HG03469 (cell line): ENCODE results near the gene AARS2.
"Not testable (repeated sequence)": the region's sequence is repeated elsewhere in the genome, so short reads cannot be mapped to it uniquely, and the experiment has no call there.

ENCODE experiments used
- ATAC-seq: cut with Tn5 transposase; IDR thresholded peaks from one replicate; pipeline ENCODE4 v1.9.1; 2021; ENCODE audit warnings: mild to moderate bottlenecking, moderate library complexity, moderate number of reproducible peaks; ENCODE audit not compliant: unreplicated experiment

The AARS2 gene

GRCh38 chr6:44332585-44332984 is 19.4 kb upstream of the AARS2 start:
- ATAC-seq = no peak

DNA sequence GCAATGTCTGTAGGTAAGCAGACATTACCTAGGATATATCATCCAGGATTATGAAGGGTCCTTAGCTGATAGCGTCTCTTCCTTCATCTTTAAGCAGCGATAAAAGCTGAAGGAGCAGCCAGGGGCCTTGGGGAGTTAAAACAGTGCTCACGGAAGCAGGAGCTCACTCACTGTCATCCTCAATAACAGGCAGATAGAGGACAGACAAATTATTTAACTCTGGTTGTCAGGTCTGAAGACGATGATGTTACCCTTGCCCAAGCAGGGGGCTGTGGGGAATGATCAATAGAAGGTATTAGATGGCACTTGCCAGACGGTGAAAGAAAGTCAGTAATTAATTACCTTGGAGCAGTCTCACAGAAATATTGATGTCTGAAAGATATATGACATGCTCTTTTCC is 16.7 kb upstream of the AARS2 start:
- ATAC-seq = no peak

- ATAC-seq = not testable (repeated sequence)
Measured at GRCh38 chr6:44328203-44328602, 15.1 kb upstream of the AARS2 start.

GRCh38 chr6:44327760-44328159 is 14.6 kb upstream of the AARS2 start:
- ATAC-seq = no peak

- no peak for ATAC-seq
Measured at GRCh38 chr6:44327096-44327495, 13.9 kb upstream of the AARS2 start.

- ATAC-seq = no peak
Measured at GRCh38 chr6:44321210-44321609, 8.1 kb upstream of the AARS2 start.

- ATAC-seq = not testable (repeated sequence)
Measured at GRCh38 chr6:44317136-44317631, 4.0 kb upstream of the AARS2 start.

- no peak for ATAC-seq
Measured at GRCh38 chr6:44316481-44316880, 3.3 kb upstream of the AARS2 start.

DNA sequence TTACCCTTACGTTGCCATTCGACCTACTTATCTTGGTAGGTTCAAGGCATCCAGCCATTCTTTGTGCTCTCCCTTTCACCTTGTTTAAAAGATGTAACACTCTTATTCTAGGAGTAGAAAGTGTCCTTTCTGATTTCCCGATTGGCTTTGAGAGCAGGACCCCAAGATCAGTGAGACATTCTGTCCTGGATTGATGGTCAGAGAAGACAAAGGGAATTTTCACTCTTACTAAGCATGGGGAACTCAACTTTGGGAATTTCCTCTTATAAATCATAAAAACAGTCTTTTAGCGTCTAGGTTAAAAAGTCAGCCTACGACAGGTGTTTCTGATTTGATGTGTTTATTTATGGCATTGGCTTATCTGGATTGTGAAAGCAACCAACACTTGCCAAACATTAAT is 2.8 kb upstream of the AARS2 start:
- no peak for ATAC-seq

DNA sequence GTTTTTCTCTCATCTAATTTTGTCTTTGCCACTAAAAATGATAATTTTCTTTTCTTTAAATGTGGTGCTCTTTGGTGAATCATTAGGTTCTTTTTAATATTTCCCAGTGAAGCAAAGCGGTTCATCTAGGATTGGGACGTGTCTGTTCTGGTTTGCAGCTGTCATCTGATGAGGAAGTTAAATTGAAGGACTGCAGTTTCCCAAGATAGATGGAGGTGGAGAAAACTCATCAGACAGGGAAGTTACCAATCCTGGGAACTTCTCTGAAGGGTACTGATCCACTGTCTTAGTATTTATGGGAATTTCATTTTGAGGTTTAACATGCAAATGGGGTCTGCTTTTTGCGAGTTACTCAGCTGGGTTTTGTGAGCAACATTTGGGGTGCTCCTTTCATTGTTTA is 2.4 kb upstream of the AARS2 start:
- no peak for ATAC-seq

DNA sequence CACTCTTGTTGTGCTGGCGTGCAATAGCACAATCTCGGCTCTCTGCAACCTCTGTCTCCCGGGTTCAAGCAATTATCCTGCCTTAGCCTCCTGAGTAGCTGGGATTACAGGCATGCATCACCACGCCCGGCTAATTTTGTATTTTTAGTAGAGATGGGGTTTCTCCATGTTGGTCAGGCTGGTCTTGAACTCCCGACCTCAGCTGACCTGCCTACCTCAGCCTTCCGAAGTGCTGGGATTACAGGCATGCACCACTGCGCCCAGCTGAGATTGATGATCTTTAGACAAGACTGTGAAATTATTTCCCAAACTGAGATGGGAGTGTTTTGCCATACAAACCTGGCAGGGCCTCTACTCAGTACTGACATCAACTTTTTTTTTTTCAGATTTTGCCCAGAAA is 1.5 kb upstream of the AARS2 start:
- not testable (repeated sequence) for ATAC-seq

- ATAC-seq = no peak
Measured at GRCh38 chr6:44311767-44312166, 1.4 kb downstream of the AARS2 start.

GRCh38 chr6:44311304-44311703 is 1.8 kb downstream of the AARS2 start:
- no peak for ATAC-seq

- no peak for ATAC-seq
Measured at GRCh38 chr6:44310241-44310640, 2.9 kb downstream of the AARS2 start.

- no peak for ATAC-seq
Measured at GRCh38 chr6:44309631-44310030, 3.5 kb downstream of the AARS2 start.

- ATAC-seq = no peak
Measured at GRCh38 chr6:44309092-44309491, 4.1 kb downstream of the AARS2 start.

DNA sequence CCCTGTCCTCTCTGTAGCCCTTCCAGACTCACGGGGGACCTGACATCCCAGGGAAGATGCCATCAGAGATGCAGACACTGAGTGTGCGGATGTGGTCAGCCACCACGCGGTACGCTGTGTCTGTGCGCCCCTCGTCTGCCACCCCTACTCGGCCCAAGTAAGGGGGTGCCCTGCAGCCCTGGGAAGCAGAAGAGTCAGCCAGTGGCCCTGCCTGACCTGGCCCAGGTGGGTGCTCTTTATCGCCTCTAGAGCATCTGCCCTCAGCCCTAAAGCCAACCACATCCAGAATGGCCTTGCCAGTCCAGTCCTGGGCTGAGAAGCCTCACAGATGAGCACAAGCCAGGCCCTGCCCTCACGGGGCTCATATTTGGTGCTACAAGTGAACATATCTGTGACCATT is 5.9 kb downstream of the AARS2 start:
- no peak for ATAC-seq

DNA sequence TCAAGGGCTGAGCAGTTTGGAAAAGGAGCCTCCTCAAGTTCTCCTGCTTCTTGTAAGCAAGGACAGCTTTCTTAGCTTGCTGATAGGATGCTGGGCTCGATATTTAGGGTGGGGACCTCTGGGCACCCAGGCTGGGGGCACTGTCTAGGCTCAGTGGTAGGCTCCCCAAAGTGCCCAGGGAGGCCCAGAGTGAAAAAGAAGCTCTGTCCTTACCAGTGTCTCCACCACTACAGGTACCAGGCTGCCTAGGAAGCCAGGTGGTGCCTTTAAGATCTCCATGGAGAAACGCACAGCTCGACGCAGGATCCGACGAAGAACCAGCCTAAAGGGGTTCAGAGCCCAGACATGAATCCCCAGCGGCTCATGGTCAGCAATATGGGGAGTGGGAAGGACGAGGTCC is 6.4 kb downstream of the AARS2 start:
- ATAC-seq = no peak

- ATAC-seq = no peak
Measured at GRCh38 chr6:44305200-44305725, 7.9 kb downstream of the AARS2 start.

DNA sequence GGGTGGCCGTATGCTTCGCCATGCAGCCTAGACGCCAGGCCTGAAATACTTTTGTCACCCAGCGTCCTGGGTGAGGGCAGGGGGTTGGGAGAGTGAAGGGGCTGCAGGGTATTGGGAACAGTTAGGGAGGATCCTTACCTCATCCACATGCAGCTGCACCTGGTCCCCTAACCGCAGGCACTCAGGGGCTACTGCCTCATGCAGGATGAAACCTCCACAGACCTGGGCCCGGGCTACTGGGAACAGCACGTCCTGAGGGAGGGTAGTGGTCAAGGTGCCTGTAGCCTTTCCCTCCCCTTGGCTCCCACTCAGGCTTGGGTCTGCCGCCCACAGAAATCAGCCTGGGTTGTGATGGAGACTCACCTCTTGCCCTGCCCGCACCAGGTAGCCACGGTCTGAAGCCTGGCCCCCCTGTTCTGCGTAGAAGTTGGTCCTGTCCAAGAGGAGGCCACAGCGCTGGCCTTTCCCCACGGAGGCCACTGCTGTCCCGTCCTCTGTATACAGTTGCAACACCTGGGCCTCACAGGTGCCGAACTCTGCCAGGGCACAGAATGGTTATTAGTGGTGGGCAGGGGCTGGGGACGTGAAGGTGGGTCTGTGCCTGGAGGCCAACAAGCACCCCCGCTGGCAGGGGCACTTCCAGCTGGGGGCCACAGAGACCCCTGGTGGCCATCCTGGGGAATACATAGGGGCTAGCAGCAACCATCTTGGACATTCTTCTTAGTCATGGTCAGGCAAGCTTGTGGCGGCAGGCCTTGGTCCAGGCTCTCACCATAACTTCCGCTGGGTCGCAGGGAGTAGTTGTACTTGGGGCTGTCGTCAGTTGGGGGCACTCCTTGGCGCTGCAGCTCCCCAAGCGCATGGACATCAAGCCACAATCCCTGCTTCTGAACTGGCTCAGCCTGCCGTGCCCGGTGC is 8.6 kb downstream of the AARS2 start:
- ATAC-seq = no peak

DNA sequence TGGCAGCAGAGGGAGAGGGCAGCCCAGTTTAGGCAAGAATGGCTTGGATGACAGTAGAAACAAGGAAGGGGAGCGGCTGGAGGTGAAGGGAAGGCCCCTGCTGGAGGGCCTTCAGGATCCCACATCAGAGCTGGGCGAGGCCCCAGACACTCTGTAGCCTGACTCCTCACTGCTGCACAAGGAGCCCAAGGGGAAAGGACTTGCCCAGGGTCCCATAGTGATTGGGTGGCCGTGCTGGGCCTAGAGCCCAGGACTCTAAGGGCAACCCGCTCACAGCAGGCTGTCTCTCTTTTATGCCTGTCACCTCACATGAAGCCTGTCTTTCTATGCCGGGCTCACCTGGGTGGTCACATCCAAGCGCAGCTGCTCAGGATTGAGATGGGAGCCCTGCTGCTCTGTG is 9.3 kb downstream of the AARS2 start:
- no peak for ATAC-seq

- no peak for ATAC-seq
Measured at GRCh38 chr6:44302856-44303255, 10.3 kb downstream of the AARS2 start.
